Kidney epithelial cell (primary cell): ENCODE data around the gene SHC2. TPM values are rescaled to one million over a fixed set of nuclear protein-coding genes. Genes with fewer than 3 reads are reported as not detected.
"Not testable (repeated sequence)": the region's sequence is repeated elsewhere in the genome, so short reads cannot be mapped to it uniquely, and the experiment has no call there.

Source experiments
- DNase-seq: peaks from one replicate; pipeline ENCODE4 v3.0.0-alpha.2; 2010; ENCODE audit warnings: low read depth
- H3K27me3 ChIP-seq: 2 replicates; pipeline ENCODE4 v1.6.0; 2011; ENCODE audit warnings: low read length; ENCODE audit not compliant: control insufficient read depth, insufficient read depth
- H3K36me3 ChIP-seq: 2 replicates; pipeline ENCODE4 v1.5.1; 2011; ENCODE audit warnings: low read length; ENCODE audit not compliant: control insufficient read depth, insufficient read depth
- H3K4me3 ChIP-seq: 2 replicates; pipeline ENCODE4 v1.5.1; 2011; ENCODE audit warnings: low read depth, mild to moderate bottlenecking, control low read depth, low read length
- total RNA-seq: library from RNA; depleted of rRNA; stranded (reverse); fragments of >200 nt; gene quantifications from 2 replicates; pipeline ENCODE4 v1.2.3, GENCODE V29; 2015
- TF ChIP-seq, protein P1 (sequence below): IDR thresholded peaks from 2 replicates; pipeline ENCODE4 v1.5.1; 2011; ENCODE audit warnings: mild to moderate bottlenecking, moderate library complexity, low read length, control low read depth, inconsistent platforms; ENCODE audit not compliant: insufficient read depth, poor library complexity, severe bottlenecking

The SHC2 gene
- total RNA-seq, 1 donor from 2014 or later = 15.2 TPM

DNA sequence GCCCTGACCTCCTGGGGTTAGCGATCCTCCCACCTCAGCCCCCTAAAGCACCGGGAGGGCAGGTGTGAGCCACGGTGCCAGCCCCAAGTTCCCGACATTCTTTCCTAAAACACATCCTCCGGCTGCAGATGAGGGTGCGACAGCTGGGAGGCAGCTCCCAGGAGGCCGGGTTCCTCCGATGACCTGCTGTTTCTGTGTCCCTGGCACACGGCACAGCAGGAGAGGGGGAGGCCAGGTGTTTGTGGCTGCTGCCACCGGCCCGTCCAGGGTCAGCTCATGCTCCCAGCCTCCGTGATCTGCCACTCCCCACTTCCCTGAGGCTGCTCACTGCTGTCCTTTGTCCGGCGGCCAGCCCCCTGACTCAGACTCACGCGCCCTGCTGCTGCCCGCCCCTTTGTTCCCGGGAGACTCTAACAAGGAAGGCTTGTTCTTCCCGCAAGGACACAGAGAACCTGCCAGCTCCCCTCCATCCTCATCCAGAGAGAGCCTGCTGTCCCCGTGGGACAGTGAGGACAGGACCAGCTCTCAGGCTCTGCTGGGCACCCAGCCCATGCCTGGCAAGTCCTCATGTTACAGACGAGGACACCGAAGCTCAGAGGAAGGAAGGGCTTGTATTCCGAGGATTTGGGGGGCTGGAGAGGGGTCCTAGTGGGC lies 24.9 kb upstream of the SHC2 start:
- TF ChIP-seq, protein P1, sequence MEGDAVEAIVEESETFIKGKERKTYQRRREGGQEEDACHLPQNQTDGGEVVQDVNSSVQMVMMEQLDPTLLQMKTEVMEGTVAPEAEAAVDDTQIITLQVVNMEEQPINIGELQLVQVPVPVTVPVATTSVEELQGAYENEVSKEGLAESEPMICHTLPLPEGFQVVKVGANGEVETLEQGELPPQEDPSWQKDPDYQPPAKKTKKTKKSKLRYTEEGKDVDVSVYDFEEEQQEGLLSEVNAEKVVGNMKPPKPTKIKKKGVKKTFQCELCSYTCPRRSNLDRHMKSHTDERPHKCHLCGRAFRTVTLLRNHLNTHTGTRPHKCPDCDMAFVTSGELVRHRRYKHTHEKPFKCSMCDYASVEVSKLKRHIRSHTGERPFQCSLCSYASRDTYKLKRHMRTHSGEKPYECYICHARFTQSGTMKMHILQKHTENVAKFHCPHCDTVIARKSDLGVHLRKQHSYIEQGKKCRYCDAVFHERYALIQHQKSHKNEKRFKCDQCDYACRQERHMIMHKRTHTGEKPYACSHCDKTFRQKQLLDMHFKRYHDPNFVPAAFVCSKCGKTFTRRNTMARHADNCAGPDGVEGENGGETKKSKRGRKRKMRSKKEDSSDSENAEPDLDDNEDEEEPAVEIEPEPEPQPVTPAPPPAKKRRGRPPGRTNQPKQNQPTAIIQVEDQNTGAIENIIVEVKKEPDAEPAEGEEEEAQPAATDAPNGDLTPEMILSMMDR = no peak
- H3K27me3 ChIP-seq = peaks cover 9% of the 10 kb centered on the region
- no peak overlapping the region for H3K4me3 ChIP-seq
- no peak for DNase-seq
- H3K36me3 ChIP-seq = no peaks in the 10 kb centered on the region

- TF ChIP-seq, protein P1 = no peak
- DNase-seq = no peak
- peaks cover 9% of the 10 kb centered on the region for H3K27me3 ChIP-seq
- no peaks in the 10 kb centered on the region for H3K36me3 ChIP-seq
- H3K4me3 ChIP-seq = no peak overlapping the region
Measured at GRCh38 chr19:485077-485476, 24.2 kb upstream of the SHC2 start.

- TF ChIP-seq, protein P1 = no peak
- Histone ChIP-seq H3K27me3 (peaks cover 9% of the 10 kb centered on the region), H3K36me3 (no peaks in the 10 kb centered on the region), H3K4me3 (no peak overlapping the region)
- no peak for DNase-seq
Measured at GRCh38 chr19:484494-484893, 23.7 kb upstream of the SHC2 start.

GRCh38 chr19:483332-484072 lies 22.7 kb upstream of the SHC2 start:
- TF ChIP-seq, protein P1 = no peak
- Histone ChIP-seq H3K4me3 (no peak overlapping the region), H3K36me3 (no peaks in the 10 kb centered on the region), H3K27me3 (peaks cover 11% of the 10 kb centered on the region)
- DNase-seq = no peak

GRCh38 chr19:482186-483041 lies 21.6 kb upstream of the SHC2 start:
- TF ChIP-seq, protein P1 = no peak
- DNase-seq = no peak
- Histone ChIP-seq H3K36me3 (no peaks in the 10 kb centered on the region), H3K4me3 (no peak overlapping the region), H3K27me3 (peaks cover 11% of the 10 kb centered on the region)

DNA sequence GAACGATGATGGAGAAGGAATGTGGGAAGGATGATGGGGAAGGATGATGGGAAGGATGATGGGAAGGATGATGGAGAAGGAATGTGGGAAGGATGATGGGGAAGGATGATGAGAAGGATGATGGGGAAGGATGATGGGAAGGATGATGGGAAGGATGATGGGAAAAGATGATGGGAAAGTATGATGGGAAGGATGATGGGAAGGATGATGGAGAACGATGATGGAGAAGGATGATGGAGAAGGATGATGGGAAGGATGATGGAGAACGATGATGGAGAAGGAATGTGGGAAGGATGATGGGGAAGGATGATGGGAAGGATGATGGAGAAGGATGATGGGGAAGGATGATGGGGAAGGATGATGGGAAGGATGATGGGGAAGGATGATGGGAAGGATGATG lies 20.3 kb upstream of the SHC2 start:
- H3K4me3 ChIP-seq, DNase-seq, H3K36me3 ChIP-seq: not testable (repeated sequence)
- H3K27me3 ChIP-seq = peaks cover 11% of the 10 kb centered on the region
